ENCODE data around the gene SLC24A5.

The SLC24A5 gene

DNA sequence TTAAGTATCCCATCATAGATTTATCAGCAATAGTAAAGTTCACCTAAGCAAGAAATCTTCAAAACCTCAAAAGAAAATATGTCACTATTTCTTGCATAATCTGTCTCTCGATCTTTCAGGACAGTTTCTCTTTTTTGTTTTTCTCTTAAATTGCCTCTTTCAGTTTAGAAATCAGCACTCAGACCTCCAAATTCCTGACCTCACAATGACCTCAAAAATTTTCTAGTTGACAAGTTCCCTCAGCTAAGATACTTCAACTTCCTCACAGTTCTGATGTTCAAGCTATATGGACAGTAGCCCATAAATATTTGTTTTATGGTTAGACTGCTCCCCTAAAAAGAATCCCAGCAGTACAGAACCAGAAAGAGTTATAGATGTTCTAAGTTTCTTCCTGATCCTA, 24.1 kb downstream of the SLC24A5 start:
- DNase-seq: no peak
- Mint-ChIP-seq H3K36me3 (ENCODE audit: low read depth) (peaks cover 19% of the 10 kb centered on the region), H3K4me1 (ENCODE audit: low read depth) (peaks cover 3% of the 10 kb centered on the region), H3K27ac (no peak overlapping the region), H3K9me3 (no peaks in the 10 kb centered on the region), H3K4me3 (no peak overlapping the region), H3K27me3 (no peaks in the 10 kb centered on the region)

DNA sequence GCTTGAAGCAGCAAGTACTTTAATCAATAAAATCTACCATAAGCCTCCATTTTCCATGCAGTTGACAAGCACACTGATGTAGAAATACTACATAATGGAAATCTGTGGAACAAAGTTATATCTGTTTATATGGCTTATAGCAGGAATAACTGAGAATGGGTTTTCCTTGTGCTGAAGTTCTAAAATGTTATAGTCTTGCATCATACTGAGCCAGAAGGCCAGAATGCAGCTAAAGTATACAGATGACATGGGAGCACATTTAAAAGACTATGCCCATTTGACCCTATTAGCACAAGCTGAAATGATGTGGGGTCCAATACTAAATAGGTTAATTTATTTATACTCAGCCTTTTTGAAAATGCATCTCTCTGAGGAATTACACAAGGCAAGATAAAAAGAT, 25.1 kb downstream of the SLC24A5 start:
- Mint-ChIP-seq H3K27ac (no peak overlapping the region), H3K36me3 (ENCODE audit: low read depth) (peaks cover 19% of the 10 kb centered on the region), H3K9me3 (no peaks in the 10 kb centered on the region), H3K27me3 (no peaks in the 10 kb centered on the region), H3K4me1 (ENCODE audit: low read depth) (peaks cover 3% of the 10 kb centered on the region), H3K4me3 (no peak overlapping the region)
- no peak for DNase-seq

DNA sequence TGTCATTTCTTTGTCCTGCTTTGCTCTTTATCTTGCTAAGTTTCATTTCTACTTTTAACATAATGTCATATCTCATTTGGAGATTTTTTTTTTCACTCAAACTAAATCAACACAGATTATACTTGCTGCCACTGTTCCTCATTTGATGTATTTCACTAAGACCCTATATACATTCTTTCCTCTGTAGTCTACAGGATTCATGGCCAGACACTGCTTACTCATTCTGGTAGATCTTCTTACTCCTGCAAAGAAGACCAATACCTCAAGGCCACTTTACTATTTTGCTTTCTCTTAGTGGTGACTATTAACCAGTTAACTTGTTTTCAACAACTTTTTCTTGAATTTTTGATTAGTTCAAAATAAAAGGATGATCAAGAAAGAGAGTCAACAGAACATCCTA, 26.6 kb downstream of the SLC24A5 start:
- H3K27ac Mint-ChIP-seq: no peak overlapping the region
- H3K9me3 Mint-ChIP-seq: no peaks in the 10 kb centered on the region
- peaks cover 3% of the 10 kb centered on the region for H3K4me1 Mint-ChIP-seq (ENCODE audit: low read depth)
- no peak overlapping the region for H3K4me3 Mint-ChIP-seq
- no peaks in the 10 kb centered on the region for H3K27me3 Mint-ChIP-seq
- peaks cover 22% of the 10 kb centered on the region for H3K36me3 Mint-ChIP-seq (ENCODE audit: low read depth)
- no peak for DNase-seq

DNA sequence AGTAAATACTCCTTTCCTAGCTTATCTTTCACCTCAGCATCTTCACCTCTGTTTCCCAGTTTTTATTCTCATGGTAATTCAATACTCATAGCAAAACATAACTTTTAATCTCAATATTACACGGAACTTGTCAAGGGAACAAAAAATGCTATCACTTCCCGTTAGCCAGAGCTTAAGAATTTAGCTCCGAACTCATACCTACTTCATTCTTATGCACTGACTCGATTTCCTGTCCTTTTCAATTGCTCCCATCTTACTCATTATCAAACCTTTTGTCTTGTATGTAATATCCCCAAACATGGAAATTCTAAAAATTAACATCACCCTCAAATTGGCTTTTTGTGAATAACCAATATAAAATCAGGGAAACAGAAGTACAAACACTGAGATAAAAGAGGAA, 29.1 kb downstream of the SLC24A5 start:
- Mint-ChIP-seq H3K4me1 (ENCODE audit: low read depth) (peaks cover 2% of the 10 kb centered on the region), H3K27me3 (no peaks in the 10 kb centered on the region), H3K4me3 (no peak overlapping the region), H3K27ac (no peak overlapping the region), H3K36me3 (ENCODE audit: low read depth) (peaks cover 30% of the 10 kb centered on the region), H3K9me3 (no peaks in the 10 kb centered on the region)
- DNase-seq: no peak

DNA sequence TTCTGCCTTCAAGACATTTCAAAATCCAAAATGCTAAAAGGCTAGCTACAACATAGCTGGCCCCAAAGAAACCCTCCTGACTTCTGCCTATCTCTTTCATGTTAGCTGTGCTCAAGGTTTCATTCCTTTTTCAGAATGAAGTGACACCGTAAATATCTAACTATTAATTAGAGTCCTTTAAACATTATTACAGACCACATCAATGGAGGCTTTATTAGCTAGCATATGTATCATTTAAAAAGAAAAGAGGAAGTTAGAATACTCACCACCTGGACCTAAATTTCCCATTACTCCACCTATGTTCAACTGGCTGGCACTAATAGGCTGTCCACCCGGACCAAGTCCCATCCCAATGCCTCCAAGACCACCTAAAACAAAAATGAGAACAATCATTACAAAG, 32.7 kb downstream of the SLC24A5 start:
- no peaks in the 10 kb centered on the region for H3K27me3 Mint-ChIP-seq
- no peaks in the 10 kb centered on the region for H3K9me3 Mint-ChIP-seq
- no peak overlapping the region for H3K27ac Mint-ChIP-seq
- no peaks in the 10 kb centered on the region for H3K4me1 Mint-ChIP-seq (ENCODE audit: low read depth)
- DNase-seq: no peak
- H3K4me3 Mint-ChIP-seq: no peak overlapping the region
- peaks cover 31% of the 10 kb centered on the region for H3K36me3 Mint-ChIP-seq (ENCODE audit: low read depth)

DNA sequence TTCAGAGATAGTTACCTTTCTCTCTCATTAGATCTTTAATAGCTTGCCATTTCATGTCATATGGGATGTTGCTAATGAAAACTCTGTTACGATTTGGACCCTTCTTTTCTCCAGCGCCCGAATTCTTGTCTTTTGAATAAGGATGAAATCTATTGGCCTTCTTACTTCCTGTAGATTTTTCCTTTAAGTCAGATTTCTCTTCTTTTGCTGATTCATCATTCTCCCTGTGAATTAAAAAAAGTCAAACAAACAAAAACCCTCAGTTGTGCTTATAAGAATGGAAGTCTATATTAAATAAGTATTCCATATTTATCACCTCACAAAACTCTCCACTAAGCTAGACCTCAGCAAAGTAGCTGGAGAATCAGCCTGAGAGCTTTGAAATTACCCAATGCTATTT, 47.8 kb downstream of the SLC24A5 start:
- DNase-seq: no peak
- Mint-ChIP-seq H3K27ac (no peak overlapping the region), H3K4me1 (ENCODE audit: low read depth) (no peaks in the 10 kb centered on the region), H3K36me3 (ENCODE audit: low read depth) (peaks cover 36% of the 10 kb centered on the region), H3K4me3 (no peak overlapping the region), H3K27me3 (no peaks in the 10 kb centered on the region), H3K9me3 (peaks cover 6% of the 10 kb centered on the region)

DNA sequence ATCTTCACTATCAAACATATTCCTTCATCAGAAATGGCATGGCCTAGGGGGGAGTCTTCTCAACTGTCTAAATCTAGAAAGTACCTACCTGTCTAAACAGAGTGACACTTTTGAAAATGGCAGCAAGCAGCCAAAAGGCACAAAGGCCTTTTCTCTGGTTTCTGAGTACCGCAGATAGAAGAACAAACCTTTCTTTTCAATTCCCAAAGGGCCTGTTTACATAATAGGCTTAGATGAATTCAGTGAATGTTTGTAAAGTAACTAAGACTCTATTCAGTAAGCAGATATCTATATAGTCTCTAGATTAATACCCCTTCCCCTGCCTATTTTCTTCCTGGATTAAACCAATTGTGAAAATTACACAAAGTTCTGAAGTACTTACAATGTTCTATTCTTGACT, 50.2 kb downstream of the SLC24A5 start:
- Mint-ChIP-seq H3K4me1 (ENCODE audit: low read depth) (peaks cover 7% of the 10 kb centered on the region), H3K36me3 (ENCODE audit: low read depth) (peaks cover 24% of the 10 kb centered on the region), H3K4me3 (no peak overlapping the region), H3K27ac (no peak overlapping the region), H3K9me3 (peaks cover 6% of the 10 kb centered on the region), H3K27me3 (peaks cover 2% of the 10 kb centered on the region)
- DNase-seq: no peak

DNA sequence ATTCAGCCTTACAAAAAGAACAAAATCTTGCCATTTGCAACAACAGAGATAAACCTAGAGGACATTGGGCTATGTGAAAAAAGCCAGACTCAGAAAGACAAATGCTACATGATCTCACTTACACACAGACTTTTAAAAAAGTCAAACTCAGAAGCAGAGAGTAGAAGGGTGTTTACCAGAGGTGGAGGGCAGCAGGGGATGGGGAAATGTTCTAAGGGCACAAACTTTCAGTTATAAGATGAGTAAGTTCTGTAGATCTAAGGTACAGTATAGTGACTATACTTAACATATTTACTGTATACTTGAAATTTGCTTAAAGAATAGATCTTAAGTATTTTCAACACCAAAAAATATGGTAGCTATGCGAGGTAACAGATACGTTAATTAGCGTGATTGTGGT, 54.3 kb downstream of the SLC24A5 start:
- H3K27ac Mint-ChIP-seq: no peak overlapping the region
- H3K27me3 Mint-ChIP-seq: peaks cover 17% of the 10 kb centered on the region

DNA sequence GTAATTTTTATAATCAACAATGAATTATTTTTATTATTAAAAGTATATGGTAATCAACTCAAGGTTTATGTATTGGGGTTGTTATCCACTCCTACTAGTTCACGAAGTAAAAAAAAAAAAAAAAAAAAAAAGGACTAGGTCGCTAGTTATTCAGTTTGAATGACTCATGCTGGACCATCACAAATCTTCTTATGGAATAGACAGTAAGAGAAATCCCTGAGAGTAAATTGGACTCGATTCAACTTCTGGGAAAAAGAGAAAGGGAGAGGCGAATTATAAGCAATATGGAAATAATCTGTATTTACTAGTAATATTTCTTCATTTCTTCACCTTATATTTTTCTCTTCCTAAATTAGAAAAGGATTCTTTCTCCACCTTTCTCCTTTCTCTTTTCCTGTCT, 55.3 kb downstream of the SLC24A5 start:
- DNase-seq: no peak
- Mint-ChIP-seq H3K4me3 (no peak overlapping the region), H3K9me3 (peaks cover 6% of the 10 kb centered on the region), H3K27ac (no peak overlapping the region), H3K27me3 (peaks cover 19% of the 10 kb centered on the region), H3K36me3 (ENCODE audit: low read depth) (peaks cover 3% of the 10 kb centered on the region), H3K4me1 (ENCODE audit: low read depth) (peaks cover 20% of the 10 kb centered on the region)

More for the DNA sequence above, 54.3 kb downstream of the SLC24A5 start:
- peaks cover 3% of the 10 kb centered on the region for H3K36me3 Mint-ChIP-seq (ENCODE audit: low read depth)
- H3K4me1 Mint-ChIP-seq (ENCODE audit: low read depth): peaks cover 20% of the 10 kb centered on the region
- H3K4me3 Mint-ChIP-seq: no peak overlapping the region
- H3K9me3 Mint-ChIP-seq: peaks cover 6% of the 10 kb centered on the region
- DNase-seq: no peak

DNA sequence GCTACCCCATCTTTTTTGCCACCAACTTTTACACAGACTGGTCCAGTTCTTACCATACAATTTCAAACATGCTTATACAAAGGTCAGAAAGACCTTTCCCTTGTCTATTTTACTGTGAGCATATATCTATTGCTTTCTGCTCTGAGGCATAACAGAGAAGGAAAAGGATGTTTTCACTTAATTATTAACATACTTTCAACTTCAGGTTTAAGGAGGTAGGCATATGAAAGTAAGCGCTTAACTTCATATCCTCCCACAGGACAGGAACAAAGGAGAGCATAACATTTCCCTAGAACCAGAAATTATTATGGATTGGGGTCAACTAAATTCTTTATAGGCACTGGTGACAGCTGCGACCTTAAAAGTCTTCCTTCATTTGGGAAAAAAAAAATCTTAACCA, 56.2 kb downstream of the SLC24A5 start:
- Mint-ChIP-seq H3K27me3 (peaks cover 22% of the 10 kb centered on the region), H3K36me3 (ENCODE audit: low read depth) (peaks cover 3% of the 10 kb centered on the region), H3K9me3 (peaks cover 5% of the 10 kb centered on the region), H3K4me1 (ENCODE audit: low read depth) (peaks cover 20% of the 10 kb centered on the region), H3K27ac (no peak overlapping the region), H3K4me3 (peak overlapping the region; percentile 86)
- DNase-seq: no peak

DNA sequence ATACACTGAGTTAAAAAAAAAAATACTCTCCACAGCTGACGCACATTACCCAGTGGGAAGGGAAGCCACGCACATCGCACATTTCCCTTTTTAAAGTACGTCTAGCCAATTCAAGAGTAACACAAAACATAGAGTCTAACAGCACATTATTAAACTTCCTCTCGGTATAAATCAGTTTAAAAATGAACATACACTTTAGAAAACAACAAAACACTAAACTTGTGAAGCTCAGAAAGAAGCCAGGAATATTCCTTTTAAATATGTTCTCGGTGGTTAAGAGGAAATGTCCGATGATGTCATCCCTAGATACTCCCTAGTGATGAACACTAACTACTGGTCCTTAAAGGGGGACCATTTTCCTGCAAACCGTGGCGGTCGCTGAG, 56.6 kb downstream of the SLC24A5 start:
- no peak for DNase-seq
- peak overlapping the region; percentile 92 for H3K27ac Mint-ChIP-seq

DNA sequence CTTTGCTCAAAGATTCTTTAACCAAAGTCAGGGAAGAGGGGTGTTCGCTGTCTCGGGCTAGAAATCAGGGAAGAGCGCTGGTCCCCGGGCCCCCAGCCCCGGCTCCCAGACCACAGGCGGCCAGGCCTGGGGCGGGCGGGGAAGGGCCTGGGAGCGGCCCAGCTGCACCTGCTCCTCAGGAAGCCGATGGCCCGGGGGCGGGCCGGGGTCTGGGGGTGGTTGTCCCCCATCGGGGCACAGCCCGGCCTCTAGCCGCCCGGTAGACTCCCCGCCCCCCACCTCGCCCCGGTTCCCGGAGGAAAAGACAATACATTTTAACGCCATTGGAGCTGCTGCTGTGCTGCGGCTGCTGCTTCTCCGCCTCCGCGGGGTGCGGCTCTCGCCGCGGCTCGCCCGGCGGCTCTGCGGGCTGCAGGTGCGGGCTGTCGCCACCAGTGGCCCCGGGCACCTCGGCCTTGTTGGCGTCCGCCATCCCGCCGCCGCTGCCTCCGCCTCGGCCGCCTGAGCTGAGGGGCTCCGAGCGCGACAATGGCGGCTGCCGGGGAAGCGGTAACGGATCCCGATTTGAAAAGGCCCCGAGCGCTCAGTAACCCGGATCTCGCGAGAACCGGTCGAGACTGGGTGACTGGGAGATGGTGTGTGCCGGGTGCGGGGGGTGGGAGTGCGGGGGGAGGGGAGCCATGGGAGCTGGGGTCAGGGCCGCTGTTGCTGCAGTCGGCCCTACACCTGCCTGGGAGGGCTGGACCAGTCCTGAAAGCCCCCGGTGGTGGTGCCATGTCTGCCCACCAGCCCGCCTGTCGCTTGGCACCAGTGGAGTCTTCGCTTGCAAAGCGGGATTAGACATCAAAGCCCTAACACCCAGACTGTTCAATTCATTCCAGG, 57.2 kb downstream of the SLC24A5 start, which contains the start of gene MYEF2:
MYEF2 (minus strand) TSS at position 530 of the 882 bp plus-strand sequence; CDS start at position 472, 58 bp downstream.
- DNase-seq: peak; percentile 76
- peak within 1 kb of the TSS; percentile 86 for H3K4me3 Mint-ChIP-seq
- H3K9me3 Mint-ChIP-seq: peaks cover 3% of the 10 kb centered on the region
- H3K27me3 Mint-ChIP-seq: peaks cover 30% of the 10 kb centered on the region
- peaks cover 20% of the 10 kb centered on the region for H3K4me1 Mint-ChIP-seq (ENCODE audit: low read depth)
- H3K36me3 Mint-ChIP-seq (ENCODE audit: low read depth): peaks cover 3% of the 10 kb centered on the region
- H3K27ac Mint-ChIP-seq: peak within 1 kb of the TSS; percentile 92

More for the DNA sequence above, 56.6 kb downstream of the SLC24A5 start:
- Mint-ChIP-seq H3K4me1 (ENCODE audit: low read depth) (peaks cover 20% of the 10 kb centered on the region), H3K27me3 (peaks cover 26% of the 10 kb centered on the region), H3K9me3 (peaks cover 5% of the 10 kb centered on the region), H3K36me3 (ENCODE audit: low read depth) (peaks cover 3% of the 10 kb centered on the region), H3K4me3 (peak overlapping the region; percentile 86)

DNA sequence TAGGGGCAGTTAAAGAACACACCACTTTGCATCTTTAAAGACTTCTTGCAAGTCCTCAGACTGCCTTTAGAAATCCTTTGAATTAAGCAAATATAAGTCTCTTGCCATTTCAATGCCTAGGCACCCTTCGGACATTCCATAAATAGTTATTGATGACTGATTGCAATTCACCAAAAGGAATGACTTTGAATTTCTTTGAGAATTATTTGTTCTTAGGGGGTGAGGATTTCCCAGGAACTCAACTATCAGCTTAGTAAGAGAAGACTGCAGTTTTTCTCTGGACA, 57.8 kb downstream of the SLC24A5 start:
- H3K4me1 Mint-ChIP-seq (ENCODE audit: low read depth): peaks cover 20% of the 10 kb centered on the region
- no peak overlapping the region for H3K27ac Mint-ChIP-seq
- peak overlapping the region; percentile 55 for H3K4me3 Mint-ChIP-seq
- no peak for DNase-seq
- peaks cover 3% of the 10 kb centered on the region for H3K36me3 Mint-ChIP-seq (ENCODE audit: low read depth)
- peaks cover 32% of the 10 kb centered on the region for H3K27me3 Mint-ChIP-seq
- H3K9me3 Mint-ChIP-seq: no peaks in the 10 kb centered on the region

DNA sequence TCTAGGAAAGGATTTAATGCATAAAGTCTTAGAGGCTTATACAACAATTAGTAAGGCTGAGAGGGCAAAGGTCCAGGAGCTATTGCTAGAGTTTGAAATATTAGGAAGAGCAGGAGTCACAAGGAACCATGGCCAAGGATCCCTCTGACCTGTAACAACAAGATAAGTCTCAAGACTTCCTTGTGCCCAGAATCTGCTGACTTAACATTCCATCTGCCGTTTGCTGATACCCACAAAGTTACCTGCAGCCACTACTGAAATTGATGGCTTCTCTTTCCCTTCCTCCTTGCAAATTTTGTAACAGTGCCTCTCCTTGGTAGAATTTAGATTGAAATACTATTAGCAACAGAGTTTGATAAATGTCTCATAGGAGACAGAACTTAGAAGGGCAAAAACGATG, 62.0 kb downstream of the SLC24A5 start:
- H3K36me3 Mint-ChIP-seq (ENCODE audit: low read depth): no peaks in the 10 kb centered on the region
- no peak overlapping the region for H3K27ac Mint-ChIP-seq
- H3K9me3 Mint-ChIP-seq: no peaks in the 10 kb centered on the region
- peaks cover 35% of the 10 kb centered on the region for H3K27me3 Mint-ChIP-seq
- DNase-seq: no peak
- H3K4me3 Mint-ChIP-seq: no peak overlapping the region
- H3K4me1 Mint-ChIP-seq (ENCODE audit: low read depth): no peaks in the 10 kb centered on the region

DNA sequence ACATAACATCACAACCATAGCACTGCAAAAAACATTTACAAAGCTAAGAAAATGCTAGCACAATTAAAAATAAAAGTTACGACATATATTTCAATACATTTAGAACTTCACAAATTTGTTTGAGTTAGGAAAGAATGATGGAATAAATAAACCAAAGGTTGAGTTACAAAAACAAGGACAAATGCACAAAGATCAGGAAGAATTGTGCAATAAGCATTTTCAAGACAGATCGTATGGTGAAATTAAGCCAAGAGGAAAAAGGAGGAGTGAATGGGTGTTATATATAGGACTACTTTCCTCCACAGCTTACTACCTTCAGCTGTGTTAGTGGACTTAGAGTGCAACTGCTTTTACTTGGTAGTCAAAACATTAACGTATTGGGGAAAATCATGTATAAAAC, 64.7 kb downstream of the SLC24A5 start:
- no peaks in the 10 kb centered on the region for H3K9me3 Mint-ChIP-seq
- no peak overlapping the region for H3K4me3 Mint-ChIP-seq
- H3K27me3 Mint-ChIP-seq: peaks cover 34% of the 10 kb centered on the region
- no peak for DNase-seq
- H3K4me1 Mint-ChIP-seq (ENCODE audit: low read depth): no peaks in the 10 kb centered on the region
- no peaks in the 10 kb centered on the region for H3K36me3 Mint-ChIP-seq (ENCODE audit: low read depth)
- no peak overlapping the region for H3K27ac Mint-ChIP-seq

Measured in activated T-cell treated with anti-CD3 and anti-CD28 coated beads, Interleukin-2, amount 50 U/mL, for 24 hours (primary cell).